Esophagus muscularis mucosa (tissue), 4 donors: ENCODE measurements around the gene BBS1. TPM values are rescaled to one million over a fixed set of nuclear protein-coding genes. Genes with fewer than 3 reads are reported as not detected.

Experiments
- DNase-seq: peaks from one replicate; pipeline ENCODE4 v3.0.0-alpha.2; 2017; ENCODE audit errors: extremely low spot score
- H3K27ac ChIP-seq, 4 donors: fragments of 200-600 bp; sonication (generic); replicated peaks in 1 of 4; 1 replicate in 3 of 4; 2 replicates in 1 of 4; pipeline ENCODE4 v1.5.1; 2016 to 2019; ENCODE audit warnings: mild to moderate bottlenecking in 1 of 4
- H3K27me3 ChIP-seq, 4 donors: fragments of 200-600 bp; sonication (generic); one replicate each; pipeline versions ENCODE4 v1.5.1 to v1.6.0; 2016 to 2019
- H3K36me3 ChIP-seq, 4 donors: fragments of 200-600 bp; sonication (generic); one replicate each; pipeline ENCODE4 v1.5.1; 2016 to 2019
- H3K4me1 ChIP-seq, 4 donors: fragments of 200-600 bp; sonication (generic); one replicate each; pipeline ENCODE4 v1.5.1; 2016 to 2019
- H3K4me3 ChIP-seq, 4 donors: fragments of 200-600 bp; sonication (generic); 1 replicate in 2 of 4; 2 replicates in 2 of 4; pipeline ENCODE4 v1.5.1; 2016 to 2019; ENCODE audit warnings: mild to moderate bottlenecking in 4 of 4, moderate library complexity in 1 of 4
- H3K9me3 ChIP-seq, 4 donors: fragments of 200-600 bp; sonication (generic); 1 replicate in 3 of 4; 2 replicates in 1 of 4; pipeline ENCODE4 v1.5.1; 2016 to 2019
- EP300 ChIP-seq: sonication (generic); formaldehyde crosslinking; IDR thresholded peaks from one replicate; pipeline ENCODE4 v1.6.1; 2017; ENCODE audit warnings: antibody characterized with exemption
- POLR2A ChIP-seq: fragments of 450-650 bp; IDR thresholded peaks from one replicate; pipeline ENCODE4 v1.6.1; 2017; ENCODE audit warnings: antibody characterized with exemption, moderate library complexity, mild to moderate bottlenecking, low read depth
- POLR2AphosphoS5 ChIP-seq, 2 donors: sonication (generic); formaldehyde crosslinking; IDR thresholded peaks; one replicate each; pipeline ENCODE4 v1.6.1; 2017; ENCODE audit warnings: antibody characterized with exemption in 2 of 2
- WGBS: methylation state at CpG from one replicate; pipeline ENCODE4 v1.1.5; 2018; 5-methylcytosine and 5-hydroxymethylcytosine counted together
- intact Hi-C: fragments of 100-400 bp; cut with DNase I; formaldehyde crosslinking; loops from one replicate; pipeline ENCODE4 v1.15.1; 2023
- total RNA-seq, 4 donors: library from RNA; depleted of rRNA; stranded (reverse); fragments of >200 nt; gene quantifications; one replicate each; pipeline versions ENCODE4 v1.1.0 to v1.2.1, GENCODE V29; 2016
- TF ChIP-seq, protein P1 (sequence below), 3 experiments: fragments of 200-600 bp in 2 of 3; fragments of 450-650 bp in 1 of 3; sonication (generic) in 2 of 3; IDR thresholded peaks; one replicate each; pipeline ENCODE4 v1.5.1; 2017 to 2019; ENCODE audit warnings: antibody characterized with exemption in 3 of 3, mild to moderate bottlenecking in 2 of 3, moderate library complexity in 1 of 3

Gene BBS1
- total RNA-seq, 4 donors from 2014 or later = 68.1 to 78.5 (median 73.1) TPM

DNA sequence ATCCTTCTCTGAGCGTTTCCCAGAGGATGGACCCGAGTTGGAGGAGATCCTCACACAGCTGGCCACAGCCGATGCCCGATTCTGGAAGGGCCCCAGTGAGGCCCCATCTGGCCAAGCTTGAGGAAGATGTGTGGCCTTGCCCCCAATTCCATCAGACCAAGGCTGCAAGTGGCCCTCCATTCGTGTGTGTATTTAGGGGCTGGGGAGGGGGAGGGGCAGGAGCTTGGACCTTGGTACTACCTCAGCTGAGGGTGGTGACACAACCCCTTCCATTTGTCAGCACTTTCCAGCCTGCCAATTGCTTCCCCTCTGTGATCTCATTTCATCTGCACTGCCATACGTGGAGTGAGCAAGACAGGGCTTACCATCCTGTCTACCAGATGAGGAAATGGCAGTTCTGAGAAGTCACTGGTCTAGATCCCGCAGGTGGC is 1.3 kb upstream of the BBS1 start:
- no peaks in the 10 kb centered on the region for H3K9me3 ChIP-seq
- peaks cover 9 to 25% (median 21%) of the 10 kb centered on the region in 4 donors for H3K4me1 ChIP-seq
- H3K36me3 ChIP-seq = peaks cover 8 to 25% (median 16%) of the 10 kb centered on the region in 4 donors
- H3K27me3 ChIP-seq = no peaks in the 10 kb centered on the region
- no peak overlapping the region for H3K4me3 ChIP-seq
- intact Hi-C loops = no loop called here
- TF ChIP-seq POLR2AphosphoS5 (IDR thresholded peaks at IDR 0.05) (no peak), EP300 (no peak), POLR2A (no peak)
- TF ChIP-seq, protein P1, sequence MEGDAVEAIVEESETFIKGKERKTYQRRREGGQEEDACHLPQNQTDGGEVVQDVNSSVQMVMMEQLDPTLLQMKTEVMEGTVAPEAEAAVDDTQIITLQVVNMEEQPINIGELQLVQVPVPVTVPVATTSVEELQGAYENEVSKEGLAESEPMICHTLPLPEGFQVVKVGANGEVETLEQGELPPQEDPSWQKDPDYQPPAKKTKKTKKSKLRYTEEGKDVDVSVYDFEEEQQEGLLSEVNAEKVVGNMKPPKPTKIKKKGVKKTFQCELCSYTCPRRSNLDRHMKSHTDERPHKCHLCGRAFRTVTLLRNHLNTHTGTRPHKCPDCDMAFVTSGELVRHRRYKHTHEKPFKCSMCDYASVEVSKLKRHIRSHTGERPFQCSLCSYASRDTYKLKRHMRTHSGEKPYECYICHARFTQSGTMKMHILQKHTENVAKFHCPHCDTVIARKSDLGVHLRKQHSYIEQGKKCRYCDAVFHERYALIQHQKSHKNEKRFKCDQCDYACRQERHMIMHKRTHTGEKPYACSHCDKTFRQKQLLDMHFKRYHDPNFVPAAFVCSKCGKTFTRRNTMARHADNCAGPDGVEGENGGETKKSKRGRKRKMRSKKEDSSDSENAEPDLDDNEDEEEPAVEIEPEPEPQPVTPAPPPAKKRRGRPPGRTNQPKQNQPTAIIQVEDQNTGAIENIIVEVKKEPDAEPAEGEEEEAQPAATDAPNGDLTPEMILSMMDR (IDR thresholded peaks at IDR 0.05) = no peak
- no peak overlapping the region for H3K27ac ChIP-seq
- no peak for DNase-seq
- 77% methylated on average over 7 of the region's 7 CpGs for WGBS

GRCh38 chr11:66510990-66511339 is 530 bp downstream of the BBS1 start:
- H3K36me3 ChIP-seq = peaks cover 15 to 31% (median 22%) of the 10 kb centered on the region in 4 donors
- DNase-seq = no peak
- H3K27me3 ChIP-seq = no peaks in the 10 kb centered on the region
- H3K27ac ChIP-seq = peak overlapping the region; percentile 64 to 80 (median 68)
- no peak for TF ChIP-seq POLR2A
- TF ChIP-seq, protein P1 (IDR thresholded peaks at IDR 0.05) = no peak
- TF ChIP-seq EP300 = no peak
- TF ChIP-seq POLR2AphosphoS5 (IDR thresholded peaks at IDR 0.05) = no peak
- H3K4me3 ChIP-seq = peak overlapping the region; percentile 68 to 84 (median 79)
- H3K9me3 ChIP-seq = no peaks in the 10 kb centered on the region
- WGBS = 6% methylated on average over 5 of the region's 5 CpGs
- H3K4me1 ChIP-seq = peaks cover 9 to 25% (median 21%) of the 10 kb centered on the region in 4 donors
- intact Hi-C loops = no loop called here

DNA sequence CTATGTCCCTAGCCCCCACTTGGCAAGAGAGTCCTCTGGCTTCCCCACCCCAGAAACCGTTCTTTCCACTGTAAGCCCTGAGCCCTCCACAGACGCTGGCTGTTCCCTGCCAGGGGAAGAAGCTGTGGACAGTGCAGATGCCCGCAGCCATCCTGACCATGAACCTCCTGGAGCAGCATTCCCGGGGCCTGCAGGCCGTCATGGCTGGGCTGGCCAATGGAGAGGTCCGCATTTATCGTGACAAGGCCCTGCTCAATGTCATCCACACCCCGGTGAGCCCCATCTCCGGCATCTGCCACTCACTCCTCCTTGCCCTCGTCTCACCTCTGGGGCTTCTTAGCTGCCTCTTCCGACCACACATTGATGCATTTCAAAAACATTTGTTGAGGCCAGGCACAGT is 13.2 kb downstream of the BBS1 start:
- Histone ChIP-seq H3K9me3 (no peaks in the 10 kb centered on the region), H3K36me3 (peaks cover 47 to 85% (median 75%) of the 10 kb centered on the region in 4 donors), H3K27me3 (no peaks in the 10 kb centered on the region), H3K4me3 (no peak overlapping the region), H3K27ac (no peak overlapping the region), H3K4me1 (peaks cover 0 to 4% (median 0%) of the 10 kb centered on the region in 4 donors)
- intact Hi-C loops = no loop called here
- DNase-seq = no peak
- TF ChIP-seq, protein P1 (IDR thresholded peaks at IDR 0.05) = no peak
- TF ChIP-seq POLR2A (no peak), POLR2AphosphoS5 (IDR thresholded peaks at IDR 0.05) (no peak), EP300 (no peak)
- 95% methylated on average over 11 of the region's 11 CpGs for WGBS

- WGBS = 85% methylated on average over 10 of the region's 10 CpGs
- Histone ChIP-seq H3K27me3 (no peaks in the 10 kb centered on the region), H3K4me1 (peaks cover 0 to 4% (median 0%) of the 10 kb centered on the region in 4 donors), H3K27ac (no peak overlapping the region), H3K4me3 (no peak overlapping the region), H3K9me3 (no peaks in the 10 kb centered on the region), H3K36me3 (peaks cover 46 to 85% (median 70%) of the 10 kb centered on the region in 4 donors)
- DNase-seq = no peak
- intact Hi-C loops = no loop called here
- no peak for TF ChIP-seq POLR2A
- TF ChIP-seq, protein P1 (IDR thresholded peaks at IDR 0.05) = no peak
- TF ChIP-seq EP300 = no peak
- no peak for TF ChIP-seq POLR2AphosphoS5 (IDR thresholded peaks at IDR 0.05)
Observed at GRCh38 chr11:66524304-66525040, 14.0 kb downstream of the BBS1 start.
